ENCODE results near the gene LOXL1.

Gene LOXL1

GRCh38 chr15:73984208-73984979 lies 58.1 kb downstream of the LOXL1 start:
- TF ChIP-seq GLIS3 (CRISPR knock-in tag; IDR thresholded peaks at IDR 0.05) (no peak), PATZ1 (CRISPR knock-in tag; IDR thresholded peaks at IDR 0.05; ENCODE audit: borderline replicate concordance) (no peak), TOX (CRISPR knock-in tag; IDR thresholded peaks at IDR 0.05; ENCODE audit: borderline replicate concordance) (no peak), ZNF70 (CRISPR knock-in tag; IDR thresholded peaks at IDR 0.05) (no peak), CSRNP3 (CRISPR knock-in tag; IDR thresholded peaks at IDR 0.05) (no peak), ZNF8 (CRISPR knock-in tag; IDR thresholded peaks at IDR 0.05) (no peak), TSHZ2 (CRISPR knock-in tag; IDR thresholded peaks at IDR 0.05) (no peak), ZFP3 (CRISPR knock-in tag; IDR thresholded peaks at IDR 0.05) (no peak), ESRRG (CRISPR knock-in tag; IDR thresholded peaks at IDR 0.05) (no peak), CREB5 (CRISPR knock-in tag; IDR thresholded peaks at IDR 0.05; ENCODE audit: low read depth) (no peak), ARNTL (CRISPR knock-in tag; IDR thresholded peaks at IDR 0.05; ENCODE audit: borderline replicate concordance, low read depth) (no peak), ISL1 (CRISPR knock-in tag; IDR thresholded peaks at IDR 0.05) (no peak), RARB (CRISPR knock-in tag; IDR thresholded peaks at IDR 0.05) (no peak), PPARA (CRISPR knock-in tag; IDR thresholded peaks at IDR 0.05; ENCODE audit: borderline replicate concordance) (no peak)
- ATAC-seq = no peak

GRCh38 chr15:73985101-73985873 lies 59.0 kb downstream of the LOXL1 start:
- TF ChIP-seq ESRRG (CRISPR knock-in tag; IDR thresholded peaks at IDR 0.05) (no peak), CREB5 (CRISPR knock-in tag; IDR thresholded peaks at IDR 0.05; ENCODE audit: low read depth) (no peak), TOX (CRISPR knock-in tag; IDR thresholded peaks at IDR 0.05; ENCODE audit: borderline replicate concordance) (no peak), OSR1 (CRISPR knock-in tag; IDR thresholded peaks at IDR 0.05) (no peak)

GRCh38 chr15:73986055-73986775 lies 60.0 kb downstream of the LOXL1 start:
- no peak for ATAC-seq
- no peak for TF ChIP-seq BACH2 (CRISPR knock-in tag; IDR thresholded peaks at IDR 0.05; ENCODE audit: borderline replicate concordance)
- no peak for TF ChIP-seq CREB5 (CRISPR knock-in tag; IDR thresholded peaks at IDR 0.05; ENCODE audit: low read depth)
- no peak for TF ChIP-seq SNAI2 (CRISPR knock-in tag; IDR thresholded peaks at IDR 0.05)
- TF ChIP-seq GLIS3 (CRISPR knock-in tag; IDR thresholded peaks at IDR 0.05) = no peak
- no peak for TF ChIP-seq ARNTL (CRISPR knock-in tag; IDR thresholded peaks at IDR 0.05; ENCODE audit: borderline replicate concordance, low read depth)
- no peak for TF ChIP-seq TOX (CRISPR knock-in tag; IDR thresholded peaks at IDR 0.05; ENCODE audit: borderline replicate concordance)
- no peak for TF ChIP-seq PATZ1 (CRISPR knock-in tag; IDR thresholded peaks at IDR 0.05; ENCODE audit: borderline replicate concordance)
- TF ChIP-seq ESRRG (CRISPR knock-in tag; IDR thresholded peaks at IDR 0.05) = no peak
- no peak for TF ChIP-seq OSR1 (CRISPR knock-in tag; IDR thresholded peaks at IDR 0.05)
- TF ChIP-seq RARB (CRISPR knock-in tag; IDR thresholded peaks at IDR 0.05) = no peak
- TF ChIP-seq ZNF70 (CRISPR knock-in tag; IDR thresholded peaks at IDR 0.05) = no peak
- TF ChIP-seq PPARA (CRISPR knock-in tag; IDR thresholded peaks at IDR 0.05; ENCODE audit: borderline replicate concordance) = no peak
- TF ChIP-seq TCF4 (CRISPR knock-in tag; IDR thresholded peaks at IDR 0.05; ENCODE audit: borderline replicate concordance) = no peak
- no peak for TF ChIP-seq ZFP3 (CRISPR knock-in tag; IDR thresholded peaks at IDR 0.05)
- TF ChIP-seq ISL1 (CRISPR knock-in tag; IDR thresholded peaks at IDR 0.05) = no peak

More at GRCh38 chr15:73985101-73985873, 59.0 kb downstream of the LOXL1 start:
- no peak for ATAC-seq
